Ishikawa (cell line): Measurements from ENCODE around the gene INTS4.

ENCODE experiments used
- CEBPB ChIP-seq: IDR thresholded peaks from 2 replicates; pipeline ENCODE4 v1.6.1; 2012
- CREB1 ChIP-seq: IDR thresholded peaks from 2 replicates; pipeline ENCODE4 v1.6.1; 2012; ENCODE audit warnings: low read depth
- EGR1 ChIP-seq: IDR thresholded peaks from 2 replicates; pipeline ENCODE4 v1.6.1; 2012
- EP300 ChIP-seq: IDR thresholded peaks from 2 replicates; pipeline ENCODE4 v1.6.1; 2012; ENCODE audit warnings: borderline replicate concordance
- FOXM1 ChIP-seq: IDR thresholded peaks from 2 replicates; pipeline ENCODE4 v1.6.1; 2012; ENCODE audit warnings: low read depth, borderline replicate concordance
- MAX ChIP-seq: IDR thresholded peaks from 2 replicates; pipeline ENCODE4 v1.6.1; 2012
- NFIC ChIP-seq: IDR thresholded peaks from 2 replicates; pipeline ENCODE4 v1.6.1; 2012
- RAD21 ChIP-seq: IDR thresholded peaks from 2 replicates; pipeline ENCODE4 v1.6.1; 2012; ENCODE audit warnings: low read depth
- REST ChIP-seq: IDR thresholded peaks from 2 replicates; pipeline ENCODE4 v1.6.1; 2012; ENCODE audit warnings: low read depth, mild to moderate bottlenecking
- TAF1 ChIP-seq: IDR thresholded peaks from 2 replicates; pipeline ENCODE4 v1.6.1; 2012; ENCODE audit warnings: low read depth, mild to moderate bottlenecking
- TCF12 ChIP-seq: IDR thresholded peaks from 2 replicates; pipeline ENCODE4 v1.6.1; 2012; ENCODE audit warnings: low read depth
- TEAD4 ChIP-seq: IDR thresholded peaks from 2 replicates; pipeline ENCODE4 v1.6.1; 2012
- USF1 ChIP-seq: IDR thresholded peaks from 2 replicates; pipeline ENCODE4 v1.6.1; 2012
- YY1 ChIP-seq: IDR thresholded peaks from 2 replicates; pipeline ENCODE4 v1.6.1; 2012; ENCODE audit warnings: low read depth
- ZBTB7A ChIP-seq: IDR thresholded peaks from 2 replicates; pipeline ENCODE4 v1.6.1; 2012; ENCODE audit warnings: low read depth

INTS4 gene

GRCh38 chr11:78021611-78022010 is 27.1 kb upstream of the INTS4 start:
- TF ChIP-seq EP300 = no peak
- no peak for TF ChIP-seq MAX
- no peak for TF ChIP-seq TCF12
- TF ChIP-seq EGR1 = no peak
- no peak for TF ChIP-seq REST
- TF ChIP-seq RAD21 = no peak
- TF ChIP-seq NFIC = no peak
- TF ChIP-seq USF1 = no peak
- TF ChIP-seq YY1 = no peak
- TF ChIP-seq ZBTB7A = no peak

GRCh38 chr11:78020246-78020645 is 25.8 kb upstream of the INTS4 start:
- TF ChIP-seq TCF12 = no peak
- no peak for TF ChIP-seq YY1
- TF ChIP-seq CEBPB = no peak
- TF ChIP-seq REST = no peak
- TF ChIP-seq MAX = no peak
- no peak for TF ChIP-seq TEAD4
- TF ChIP-seq FOXM1 = no peak
- TF ChIP-seq NFIC = no peak
- TF ChIP-seq EGR1 = no peak
- no peak for TF ChIP-seq USF1
- no peak for TF ChIP-seq EP300
- no peak for TF ChIP-seq TAF1
- no peak for TF ChIP-seq ZBTB7A
- TF ChIP-seq CREB1 = no peak
- TF ChIP-seq RAD21 = no peak

- TF ChIP-seq USF1 = no peak
- no peak for TF ChIP-seq CEBPB
- TF ChIP-seq EGR1 = no peak
- no peak for TF ChIP-seq TCF12
- TF ChIP-seq TAF1 = no peak
- TF ChIP-seq EP300 = no peak
- TF ChIP-seq FOXM1 = no peak
- no peak for TF ChIP-seq MAX
- no peak for TF ChIP-seq ZBTB7A
Observed at GRCh38 chr11:78019808-78020207, 25.3 kb upstream of the INTS4 start.

GRCh38 chr11:78015878-78016277 is 21.4 kb upstream of the INTS4 start:
- no peak for TF ChIP-seq USF1
- no peak for TF ChIP-seq RAD21
- TF ChIP-seq CREB1 = no peak
- no peak for TF ChIP-seq CEBPB
- TF ChIP-seq TAF1 = no peak
- TF ChIP-seq MAX = no peak
- no peak for TF ChIP-seq YY1
- no peak for TF ChIP-seq EP300
- no peak for TF ChIP-seq ZBTB7A
- no peak for TF ChIP-seq TCF12
- no peak for TF ChIP-seq EGR1

GRCh38 chr11:78011301-78011700 is 16.8 kb upstream of the INTS4 start:
- TF ChIP-seq NFIC (no peak), EGR1 (no peak), REST (no peak), USF1 (no peak), CREB1 (no peak), TCF12 (no peak), RAD21 (no peak), MAX (no peak), FOXM1 (no peak), CEBPB (no peak), EP300 (no peak), TAF1 (no peak), ZBTB7A (no peak), TEAD4 (no peak), YY1 (no peak)
